ENCODE measurements around the gene AGPS. TPM values are rescaled to one million over a fixed set of nuclear protein-coding genes. Genes with fewer than 3 reads are reported as not detected.

The AGPS gene
- total and polyA plus RNA-seq, 2 of the 13 experiments (the other 11 are each of a cell fraction or from before 2014, with no cell fraction given) = 39.4 to 99.0 TPM

GRCh38 chr2:177552422-177553175 is 160.0 kb downstream of the AGPS start (continued):
- no peak for TF ChIP-seq ELK4 (CRISPR knock-in tag; IDR thresholded peaks at IDR 0.05; ENCODE audit: borderline replicate concordance)
- peak; percentile 97 for TF ChIP-seq GABPB1 (CRISPR knock-in tag; IDR thresholded peaks at IDR 0.05)
- TF ChIP-seq ONECUT2 (CRISPR knock-in tag; IDR thresholded peaks at IDR 0.05) = no peak
- no peak for TF ChIP-seq ZNF3 (CRISPR knock-in tag; IDR thresholded peaks at IDR 0.05)
- TF ChIP-seq AHDC1 (CRISPR knock-in tag; IDR thresholded peaks at IDR 0.05; ENCODE audit: borderline replicate concordance) = 0 out of 2 replicates have a peak, but pooled peaks have one; percentile 19
- no peak for TF ChIP-seq ZNF570 (CRISPR knock-in tag; IDR thresholded peaks at IDR 0.05; ENCODE audit: borderline replicate concordance)
- TF ChIP-seq NFATC3 (CRISPR knock-in tag; IDR thresholded peaks at IDR 0.05) = no peak
- peak; percentile 40; the same call in 1 of the 2 replicates for TF ChIP-seq HIVEP1 (CRISPR knock-in tag; IDR thresholded peaks at IDR 0.05)
- TF ChIP-seq ZNF207 (IDR thresholded peaks at IDR 0.05; ENCODE audit: borderline replicate concordance) = no peak
- no peak for TF ChIP-seq ZNF784 (CRISPR knock-in tag; IDR thresholded peaks at IDR 0.05; ENCODE audit: borderline replicate concordance)
- peak; percentile 23; the same call in 1 of the 2 replicates for TF ChIP-seq SNAPC2 (CRISPR knock-in tag; IDR thresholded peaks at IDR 0.05)
- peak; percentile 77 for TF ChIP-seq TARDBP (CRISPR knock-in tag; IDR thresholded peaks at IDR 0.05)
- TF ChIP-seq HCFC1 (IDR thresholded peaks at IDR 0.05; ENCODE audit: low read depth, low read length) = peak; percentile 88
- TF ChIP-seq ZNF274 (CRISPR knock-in tag; IDR thresholded peaks at IDR 0.05) = no peak; the same call in 1 of the 2 replicates
- no peak for TF ChIP-seq FUBP1 (CRISPR knock-in tag; IDR thresholded peaks at IDR 0.05; ENCODE audit: borderline replicate concordance)
- no peak for TF ChIP-seq SRSF4 (IDR thresholded peaks at IDR 0.05; ENCODE audit: low read depth, low read length, poor library complexity, severe bottlenecking)
- no peak for TF ChIP-seq TCF12 (IDR thresholded peaks at IDR 0.05)
- TF ChIP-seq TCF12 (CRISPR knock-in tag; IDR thresholded peaks at IDR 0.05) = no peak
- no peak; the same call in 1 of the 2 replicates for TF ChIP-seq SALL2 (CRISPR knock-in tag; IDR thresholded peaks at IDR 0.05)
- TF ChIP-seq KLF15 (CRISPR knock-in tag; IDR thresholded peaks at IDR 0.05; ENCODE audit: borderline replicate concordance) = peak; percentile 61; the same call in 1 of the 2 replicates
- TF ChIP-seq MTA3 (CRISPR knock-in tag; IDR thresholded peaks at IDR 0.05) = no peak
